Caco-2 (cell line): ENCODE data around the gene KCND1. TPM values are rescaled to one million over a fixed set of nuclear protein-coding genes. Genes with fewer than 3 reads are reported as not detected.

Source experiments
- Bru-seq: library from RNA; stranded (reverse); fragments of 400-500 nt; gene quantifications from one replicate; lab custom pipeline; 2021; lab: Mats Ljungman, UMichigan
- BruChase-seq, 2 experiments: library from RNA; stranded (reverse); fragments of 400-500 nt; gene quantifications; one replicate each; lab custom pipeline; 2021; lab: Mats Ljungman, UMichigan
- BruUV-seq: library from RNA; stranded (reverse); fragments of 400-500 nt; replicated peaks from 2 replicates; lab custom pipeline; 2021; lab: Mats Ljungman, UMichigan
- CTCF ChIA-PET: fragments of 300-600 bp; sonication (Branson Sonifier 250); formaldehyde crosslinking; loops from one replicate; lab custom pipeline; 2022; ENCODE audit warnings: antibody characterized with exemption; lab: Charles Lee
- POLR2A ChIA-PET: fragments of 300-600 bp; sonication (Branson Sonifier 250); formaldehyde crosslinking; loops from one replicate; lab custom pipeline; 2022; ENCODE audit warnings: antibody characterized with exemption; lab: Charles Lee
- DNase-seq, 2 experiments: peaks; one replicate each; pipeline versions ENCODE4 v3.0.0 to v3.0.0-alpha.2; 2020 to 2022
- H3K27me3 ChIP-seq: replicated peaks from 2 replicates; pipeline ENCODE4 v1.6.0; 2011; ENCODE audit warnings: low read length; ENCODE audit not compliant: control insufficient read depth, insufficient read depth
- H3K36me3 ChIP-seq: 2 replicates; pipeline ENCODE4 v1.5.1; 2011; ENCODE audit warnings: low read length; ENCODE audit not compliant: control insufficient read depth, insufficient read depth
- H3K4me1 ChIP-seq: fragments of 250-450 bp; sonication (Bioruptor Pico); 2 replicates; pipeline ENCODE4 v1.5.1; 2020; ENCODE audit warnings: mild to moderate bottlenecking
- H3K4me3 ChIP-seq: 2 replicates; pipeline ENCODE4 v1.5.1; 2011; ENCODE audit warnings: low read depth, mild to moderate bottlenecking, control low read depth, low read length
- H3K9me3 ChIP-seq: fragments of 250-450 bp; sonication (Bioruptor Pico); 2 replicates; pipeline ENCODE4 v1.5.1; 2020; ENCODE audit warnings: mild to moderate bottlenecking, moderate library complexity
- H3K27ac Mint-ChIP-seq: one replicate; pipeline ENCODE4 v1.8.0; 2022; ENCODE audit warnings: mixed read lengths; ENCODE audit not compliant: unreplicated experiment
- H3K27me3 Mint-ChIP-seq: one replicate; pipeline ENCODE4 v1.8.0; 2022; ENCODE audit warnings: mixed read lengths; ENCODE audit not compliant: insufficient read depth, unreplicated experiment
- H3K36me3 Mint-ChIP-seq: one replicate; pipeline ENCODE4 v1.8.0; 2022; ENCODE audit warnings: mild to moderate bottlenecking, mixed read lengths; ENCODE audit not compliant: insufficient read depth, unreplicated experiment
- H3K4me1 Mint-ChIP-seq: one replicate; pipeline ENCODE4 v1.8.0; 2022; ENCODE audit warnings: low read depth, mixed read lengths; ENCODE audit not compliant: unreplicated experiment
- H3K4me3 Mint-ChIP-seq: one replicate; pipeline ENCODE4 v1.8.0; 2022; ENCODE audit warnings: mild to moderate bottlenecking, moderate library complexity, mixed read lengths; ENCODE audit not compliant: unreplicated experiment
- H3K9me3 Mint-ChIP-seq: one replicate; pipeline ENCODE4 v1.8.0; 2022; ENCODE audit warnings: mixed read lengths; ENCODE audit not compliant: unreplicated experiment
- intact Hi-C: fragments of 100-400 bp; cut with micrococcal nuclease; formaldehyde crosslinking; loops from one replicate; pipeline ENCODE4 v1.10.0; 2022; ENCODE audit not compliant: unreplicated experiment
- long read RNA-seq: library from polyadenylated mRNA; stranded (forward); transcript quantifications from one replicate; pipeline ENCODE4 v2.0.0, GENCODE V29; 2022
- total RNA-seq: library from RNA; stranded (reverse); gene quantifications from 2 replicates; pipeline ENCODE4 v1.2.3, GENCODE V29; 2022
- TF ChIP-seq, protein P1 (sequence below), 2 experiments: fragments of 200-600 bp in 1 of 2; IDR thresholded peaks; 1 replicate in 1 of 2; 2 replicates in 1 of 2; pipeline versions ENCODE4 v1.5.1 to v1.8.0; 2011 to 2022; ENCODE audit warnings: antibody characterized with exemption in 1 of 2, control low read depth in 1 of 2, inconsistent platforms in 1 of 2, low read depth in 1 of 2, low read length in 1 of 2, mild to moderate bottlenecking in 1 of 2, moderate library complexity in 1 of 2; ENCODE audit not compliant: insufficient read depth in 1 of 2, severe bottlenecking in 1 of 2, unreplicated experiment in 1 of 2

KCND1 gene
- total RNA-seq (0.88 and 0.97 TPM in 2 replicates), Bru-seq, nascent RNA (percentile 23 among the genes with signal in this experiment), BruChase-seq, experiment 1, labeled RNA remaining after a 2-hour chase (percentile 41 among the genes with signal in this experiment), BruChase-seq, experiment 2, labeled RNA remaining after a 6-hour chase (percentile 57 among the genes with signal in this experiment)
- long read RNA-seq: 0 reads

- H3K27ac Mint-ChIP-seq: no peak within 1 kb of the TSS
- ChIA-PET POLR2A (no interaction called here), CTCF (no interaction called here)
- DNase-seq: no peak
- H3K4me1 Mint-ChIP-seq: no peaks in the 10 kb centered on the region
- Histone ChIP-seq H3K4me3 (no peak within 1 kb of the TSS), H3K36me3 (no peaks in the 10 kb centered on the region; the same call in 1 of the 2 replicates), H3K4me1 (no peaks in the 10 kb centered on the region), H3K9me3 (no peaks in the 10 kb centered on the region), H3K27me3 (no peaks in the 10 kb centered on the region)
- H3K4me3 Mint-ChIP-seq: no peak within 1 kb of the TSS
- peaks cover 26% of the 10 kb centered on the region for H3K36me3 Mint-ChIP-seq
- H3K9me3 Mint-ChIP-seq: no peaks in the 10 kb centered on the region
- no TSS peak for BruUV-seq
- H3K27me3 Mint-ChIP-seq: no peaks in the 10 kb centered on the region
- TF ChIP-seq, protein P1, sequence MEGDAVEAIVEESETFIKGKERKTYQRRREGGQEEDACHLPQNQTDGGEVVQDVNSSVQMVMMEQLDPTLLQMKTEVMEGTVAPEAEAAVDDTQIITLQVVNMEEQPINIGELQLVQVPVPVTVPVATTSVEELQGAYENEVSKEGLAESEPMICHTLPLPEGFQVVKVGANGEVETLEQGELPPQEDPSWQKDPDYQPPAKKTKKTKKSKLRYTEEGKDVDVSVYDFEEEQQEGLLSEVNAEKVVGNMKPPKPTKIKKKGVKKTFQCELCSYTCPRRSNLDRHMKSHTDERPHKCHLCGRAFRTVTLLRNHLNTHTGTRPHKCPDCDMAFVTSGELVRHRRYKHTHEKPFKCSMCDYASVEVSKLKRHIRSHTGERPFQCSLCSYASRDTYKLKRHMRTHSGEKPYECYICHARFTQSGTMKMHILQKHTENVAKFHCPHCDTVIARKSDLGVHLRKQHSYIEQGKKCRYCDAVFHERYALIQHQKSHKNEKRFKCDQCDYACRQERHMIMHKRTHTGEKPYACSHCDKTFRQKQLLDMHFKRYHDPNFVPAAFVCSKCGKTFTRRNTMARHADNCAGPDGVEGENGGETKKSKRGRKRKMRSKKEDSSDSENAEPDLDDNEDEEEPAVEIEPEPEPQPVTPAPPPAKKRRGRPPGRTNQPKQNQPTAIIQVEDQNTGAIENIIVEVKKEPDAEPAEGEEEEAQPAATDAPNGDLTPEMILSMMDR (IDR thresholded peaks at IDR 0.05; ENCODE audit: insufficient read depth in 1 of 2, low read depth in 1 of 2, low read length in 1 of 2, severe bottlenecking in 1 of 2, unreplicated experiment in 1 of 2): no peak
- intact Hi-C loops: no loop called here
Observed at GRCh38 chrX:48971249-48972219, at the start of gene KCND1. TSS of gene KCND1 (minus strand) at chrX:48971844. CDS start at chrX:48970271, 1,573 bp downstream.

DNA sequence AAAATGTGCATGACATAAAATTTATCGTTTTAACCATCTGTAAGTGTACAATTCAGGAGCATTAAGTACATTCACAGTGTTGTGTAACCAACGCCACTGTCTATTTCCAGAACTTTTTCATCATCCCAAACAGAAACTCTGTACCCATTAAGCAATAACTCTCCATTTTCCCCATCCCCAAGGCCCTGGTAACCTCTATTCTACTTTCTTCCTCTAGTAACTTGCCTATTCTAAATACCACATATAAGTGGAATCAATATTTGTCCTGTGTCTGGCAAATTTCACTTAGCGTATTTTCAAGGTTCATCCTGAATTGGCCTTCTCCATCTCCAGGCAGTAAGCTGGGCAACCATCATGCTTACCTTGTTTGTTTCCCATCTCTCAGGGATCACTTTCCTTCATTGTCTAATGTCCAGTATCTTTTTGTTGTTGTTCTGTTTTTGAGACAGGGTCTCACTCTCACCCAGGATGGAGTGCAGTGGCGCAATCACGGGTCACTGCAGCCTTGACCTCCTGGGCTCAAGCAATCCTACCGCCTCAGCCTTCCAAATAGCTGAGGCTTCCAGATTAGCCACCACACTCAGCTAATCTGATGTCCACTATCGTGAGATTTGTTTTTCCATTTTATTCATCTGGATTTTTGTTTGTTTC, 48.1 kb upstream of the KCND1 start:
- H3K27ac Mint-ChIP-seq: no peak overlapping the region
- H3K27me3 ChIP-seq: no peaks in the 10 kb centered on the region
- H3K4me1 ChIP-seq: no peaks in the 10 kb centered on the region
- no peaks in the 10 kb centered on the region for H3K27me3 Mint-ChIP-seq
- H3K36me3 ChIP-seq: no peaks in the 10 kb centered on the region
- POLR2A ChIA-PET: no interaction called here
- no peaks in the 10 kb centered on the region for H3K9me3 Mint-ChIP-seq
- CTCF ChIA-PET: no interaction called here
- H3K4me3 Mint-ChIP-seq: no peak overlapping the region
- TF ChIP-seq, protein P1 (IDR thresholded peaks at IDR 0.05; ENCODE audit: insufficient read depth in 1 of 2, low read depth in 1 of 2, low read length in 1 of 2, severe bottlenecking in 1 of 2, unreplicated experiment in 1 of 2): no peak
- no peaks in the 10 kb centered on the region for H3K9me3 ChIP-seq
- no peak for DNase-seq
- H3K36me3 Mint-ChIP-seq: no peaks in the 10 kb centered on the region
- H3K4me1 Mint-ChIP-seq: no peaks in the 10 kb centered on the region
- H3K4me3 ChIP-seq: no peak overlapping the region
- BruUV-seq: no TSS peak
- intact Hi-C loops: no loop called here

GRCh38 chrX:49019050-49019449, 47.4 kb upstream of the KCND1 start:
- no peak for DNase-seq
- TF ChIP-seq, protein P1 (IDR thresholded peaks at IDR 0.05; ENCODE audit: insufficient read depth in 1 of 2, low read depth in 1 of 2, low read length in 1 of 2, severe bottlenecking in 1 of 2, unreplicated experiment in 1 of 2): no peak
- H3K36me3 Mint-ChIP-seq: no peaks in the 10 kb centered on the region
- H3K4me1 Mint-ChIP-seq: no peaks in the 10 kb centered on the region
- Histone ChIP-seq H3K36me3 (no peaks in the 10 kb centered on the region), H3K4me1 (no peaks in the 10 kb centered on the region), H3K4me3 (no peak overlapping the region), H3K9me3 (no peaks in the 10 kb centered on the region), H3K27me3 (no peaks in the 10 kb centered on the region)
- BruUV-seq: no TSS peak
- no peak overlapping the region for H3K27ac Mint-ChIP-seq
- intact Hi-C loops: no loop called here
- ChIA-PET CTCF (no interaction called here), POLR2A (no interaction called here)
- no peaks in the 10 kb centered on the region for H3K9me3 Mint-ChIP-seq
- H3K4me3 Mint-ChIP-seq: no peak overlapping the region
- no peaks in the 10 kb centered on the region for H3K27me3 Mint-ChIP-seq
